Gastrocnemius medialis (tissue), 4 donors: Measurements from ENCODE around the gene COL6A3.

ENCODE experiments used
- POLR2A ChIP-seq, 2 donors: fragments of 450-650 bp; IDR thresholded peaks; one replicate each; pipeline ENCODE4 v1.6.1; 2017; ENCODE audit warnings: antibody characterized with exemption in 2 of 2, mild to moderate bottlenecking in 2 of 2, moderate library complexity in 2 of 2
- TF ChIP-seq, protein P1 (sequence below), 5 experiments: fragments of 450-650 bp in 3 of 5; fragments of 200-600 bp in 2 of 5; sonication (generic) in 2 of 5; IDR thresholded peaks in 4 of 5; conservative IDR thresholded peaks in 1 of 5; 1 replicate in 4 of 5; 2 replicates in 1 of 5; pipeline ENCODE4 v1.5.1; 2016 to 2019; ENCODE audit warnings: antibody characterized with exemption in 5 of 5, mild to moderate bottlenecking in 3 of 5, moderate library complexity in 3 of 5

GRCh38 chr2:237327175-237327950 lies 86.6 kb downstream of the COL6A3 start:
- TF ChIP-seq, protein P1, sequence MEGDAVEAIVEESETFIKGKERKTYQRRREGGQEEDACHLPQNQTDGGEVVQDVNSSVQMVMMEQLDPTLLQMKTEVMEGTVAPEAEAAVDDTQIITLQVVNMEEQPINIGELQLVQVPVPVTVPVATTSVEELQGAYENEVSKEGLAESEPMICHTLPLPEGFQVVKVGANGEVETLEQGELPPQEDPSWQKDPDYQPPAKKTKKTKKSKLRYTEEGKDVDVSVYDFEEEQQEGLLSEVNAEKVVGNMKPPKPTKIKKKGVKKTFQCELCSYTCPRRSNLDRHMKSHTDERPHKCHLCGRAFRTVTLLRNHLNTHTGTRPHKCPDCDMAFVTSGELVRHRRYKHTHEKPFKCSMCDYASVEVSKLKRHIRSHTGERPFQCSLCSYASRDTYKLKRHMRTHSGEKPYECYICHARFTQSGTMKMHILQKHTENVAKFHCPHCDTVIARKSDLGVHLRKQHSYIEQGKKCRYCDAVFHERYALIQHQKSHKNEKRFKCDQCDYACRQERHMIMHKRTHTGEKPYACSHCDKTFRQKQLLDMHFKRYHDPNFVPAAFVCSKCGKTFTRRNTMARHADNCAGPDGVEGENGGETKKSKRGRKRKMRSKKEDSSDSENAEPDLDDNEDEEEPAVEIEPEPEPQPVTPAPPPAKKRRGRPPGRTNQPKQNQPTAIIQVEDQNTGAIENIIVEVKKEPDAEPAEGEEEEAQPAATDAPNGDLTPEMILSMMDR (IDR thresholded peaks at IDR 0.05 in 4 of 5, conservative IDR thresholded peaks at IDR 0.05 in 1 of 5): no peak
- TF ChIP-seq POLR2A (IDR thresholded peaks at IDR 0.05): no peak
